ENCODE data around the gene PCGF1. TPM values are rescaled to one million over a fixed set of nuclear protein-coding genes. Genes with fewer than 3 reads are reported as not detected.
A peak's percentile ranks its signal among the peaks of the same experiment; 100 is the strongest.

PCGF1 gene
- total and polyA plus RNA-seq, 9 of the 15 experiments (the other 6 are each of a cell fraction or from before 2014, with no cell fraction given), result 20.3 to 45.7 (median 29.3) TPM

- peak; percentile 83 for TF ChIP-seq EP400 (IDR thresholded peaks at IDR 0.05)
- TF ChIP-seq ZNF609 (CRISPR knock-in tag; IDR thresholded peaks at IDR 0.05; ENCODE audit: borderline replicate concordance), result no peak
- no peak for TF ChIP-seq ZNF696 (CRISPR knock-in tag; conservative IDR thresholded peaks at IDR 0.05)
- no peak for TF ChIP-seq SP2 (IDR thresholded peaks at IDR 0.05; ENCODE audit: extremely low read depth, low read depth, low read length, poor library complexity, severe bottlenecking)
- TF ChIP-seq USF2 (CRISPR knock-in tag; IDR thresholded peaks at IDR 0.05), result no peak
- no peak for TF ChIP-seq SAFB (IDR thresholded peaks at IDR 0.05; ENCODE audit: borderline replicate concordance, low read depth, low read length)
- TF ChIP-seq E2F6 (IDR thresholded peaks at IDR 0.05; ENCODE audit: borderline replicate concordance in 1 of 2, extremely low read depth in 1 of 2, insufficient read depth in 1 of 2, insufficient read length in 1 of 2, low read depth in 1 of 2, low read length in 1 of 2, poor library complexity in 1 of 2, severe bottlenecking in 1 of 2), result peak; percentile 47 to 51
- TF ChIP-seq ZNF316 (IDR thresholded peaks at IDR 0.05), result peak; percentile 70
- no peak for TF ChIP-seq SMAD3 (CRISPR knock-in tag; conservative IDR thresholded peaks at IDR 0.05)
- no peak for TF ChIP-seq ATF6 (CRISPR knock-in tag; IDR thresholded peaks at IDR 0.05)
- no peak for TF ChIP-seq ZNF561 (CRISPR knock-in tag; conservative IDR thresholded peaks at IDR 0.05)
- peak; percentile 78 for TF ChIP-seq SAP30 (IDR thresholded peaks at IDR 0.05; ENCODE audit: borderline replicate concordance, insufficient read depth, low read depth, low read length, poor library complexity, severe bottlenecking)
- TF ChIP-seq PCBP2 (IDR thresholded peaks at IDR 0.05; ENCODE audit: low read depth, low read length, poor library complexity, severe bottlenecking), result no peak
- peak; percentile 90 for TF ChIP-seq ZBED1 (IDR thresholded peaks at IDR 0.05)
Measured at GRCh38 chr2:74472086-74472944, 35.2 kb downstream of the PCGF1 start, which contains the start of gene MRPL53 (continued).

Data from K562 (cell line).